NOMO-1 (cell line): ENCODE data around the gene C11orf86.
"Not testable (repeated sequence)": the region's sequence is repeated elsewhere in the genome, so short reads cannot be mapped to it uniquely, and the experiment has no call there.

Experiments
- DNase-seq, 2 experiments: peaks; one replicate each; lab custom pipeline; 2025; ENCODE audit not compliant: unreplicated experiment in 2 of 2; lab: John Stamatoyannopoulos, UW

The C11orf86 gene

GRCh38 chr11:66987924-66988637, 13.0 kb downstream of the C11orf86 start:
- no peak for DNase-seq

DNA sequence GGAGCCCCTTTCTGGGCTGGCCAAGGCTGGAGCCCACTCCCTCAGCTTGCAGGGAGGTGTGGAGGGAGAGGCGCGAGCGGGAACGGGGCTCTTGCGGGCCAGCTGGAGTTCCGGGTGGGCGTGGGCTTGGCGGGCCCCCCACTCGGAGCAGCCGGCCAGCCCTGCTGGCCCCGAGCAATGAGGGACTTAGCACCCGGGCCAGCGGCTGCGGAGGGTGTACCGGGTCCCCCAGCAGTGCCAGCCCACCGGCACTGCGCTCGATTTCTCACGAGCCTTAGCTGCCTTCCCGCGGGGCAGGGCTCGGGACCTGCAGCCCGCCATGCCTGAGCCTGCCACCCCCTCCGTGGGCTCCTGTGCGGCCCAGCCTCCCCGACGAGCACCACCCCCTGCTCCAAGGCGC, 13.6 kb downstream of the C11orf86 start:
- not testable (repeated sequence) for DNase-seq

- DNase-seq: not testable (repeated sequence)
Observed at GRCh38 chr11:66989360-66989759, 14.3 kb downstream of the C11orf86 start.

DNA sequence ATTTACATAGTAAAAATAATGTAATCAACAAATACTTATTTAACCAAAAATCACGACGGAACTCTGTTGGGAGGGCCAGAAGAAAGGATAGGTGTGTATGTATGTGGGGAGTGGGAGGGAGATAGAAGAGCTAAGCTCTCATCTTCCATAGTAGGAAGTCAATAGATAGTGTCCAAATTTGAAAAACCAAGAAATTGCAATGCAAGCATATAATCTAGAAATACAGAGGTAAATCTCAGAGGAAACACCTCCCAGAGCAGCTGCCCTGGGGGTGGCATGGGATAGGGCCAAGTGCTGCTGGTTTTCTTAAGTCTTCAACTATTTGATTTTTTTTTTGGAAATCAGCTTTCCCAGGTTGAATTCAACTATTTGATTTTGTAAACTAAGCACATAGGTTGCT, 16.9 kb downstream of the C11orf86 start:
- no peak for DNase-seq

GRCh38 chr11:66996609-66997273, 21.6 kb downstream of the C11orf86 start:
- DNase-seq: no peak

DNA sequence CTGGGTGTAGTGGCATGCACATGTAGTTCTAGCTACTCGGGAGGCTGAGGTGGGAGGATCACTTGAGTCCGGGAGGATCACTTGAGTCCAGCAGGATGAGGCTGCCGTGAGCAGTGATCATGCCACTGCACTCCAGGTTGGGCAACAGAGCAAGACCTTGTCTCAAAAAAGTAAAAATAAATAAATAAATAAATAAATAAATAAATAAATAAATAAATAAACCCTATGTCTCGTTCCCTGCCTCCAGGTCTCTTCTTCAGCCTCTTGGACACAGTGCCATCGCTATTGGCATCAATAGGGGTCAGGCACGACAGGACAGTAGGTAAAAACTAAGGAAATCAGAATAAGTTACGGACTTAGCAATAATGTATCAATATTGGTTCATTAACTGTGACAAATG, 24.5 kb downstream of the C11orf86 start:
- no peak for DNase-seq

DNA sequence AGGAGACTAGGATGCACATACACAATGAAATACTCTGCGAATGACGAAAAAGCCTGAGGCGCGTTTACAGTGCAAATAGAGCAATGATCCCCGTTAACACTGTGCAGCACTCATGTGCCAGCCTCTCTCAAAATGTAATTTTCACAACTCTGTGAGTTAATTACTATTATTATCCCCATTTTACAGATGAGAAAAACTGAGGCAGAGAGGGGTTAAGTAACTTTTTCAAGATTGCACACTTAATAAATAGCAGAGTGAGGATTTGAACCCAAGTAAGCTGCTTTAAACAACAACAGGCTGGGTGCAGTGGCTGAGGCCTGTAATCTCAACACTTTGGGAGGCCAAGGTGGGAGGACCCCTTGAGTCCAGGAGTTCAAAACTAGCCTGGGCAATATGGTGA, 26.2 kb downstream of the C11orf86 start:
- DNase-seq: no peak

GRCh38 chr11:67002297-67002913, 27.3 kb downstream of the C11orf86 start:
- no peak for DNase-seq

- DNase-seq: no peak
Observed at GRCh38 chr11:67002921-67003411, 27.9 kb downstream of the C11orf86 start.

- not testable (repeated sequence) for DNase-seq
Observed at GRCh38 chr11:67005200-67005599, 30.1 kb downstream of the C11orf86 start.

GRCh38 chr11:67006029-67006884, 31.2 kb downstream of the C11orf86 start:
- DNase-seq: peak; percentile 66 to 70

DNA sequence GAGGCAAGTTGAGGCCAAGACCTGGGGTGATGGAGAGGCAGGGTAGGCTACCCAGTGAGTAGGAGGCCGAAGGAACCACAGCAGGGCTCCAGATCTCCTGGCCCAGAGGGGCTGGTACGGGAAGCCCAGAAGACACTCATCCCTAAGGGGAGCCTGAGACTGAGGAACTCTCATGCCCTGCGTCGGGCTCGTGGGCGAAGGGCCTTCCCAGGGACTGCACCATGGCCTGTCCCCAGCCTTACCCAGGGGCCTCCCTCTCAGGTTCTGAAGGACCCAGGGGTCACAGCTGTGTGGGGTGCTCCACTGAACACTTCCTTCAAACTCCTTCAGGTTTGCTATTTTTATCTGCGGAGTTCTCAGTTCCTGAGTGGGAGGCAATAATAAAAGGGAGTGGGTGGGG, 32.0 kb downstream of the C11orf86 start:
- no peak for DNase-seq

DNA sequence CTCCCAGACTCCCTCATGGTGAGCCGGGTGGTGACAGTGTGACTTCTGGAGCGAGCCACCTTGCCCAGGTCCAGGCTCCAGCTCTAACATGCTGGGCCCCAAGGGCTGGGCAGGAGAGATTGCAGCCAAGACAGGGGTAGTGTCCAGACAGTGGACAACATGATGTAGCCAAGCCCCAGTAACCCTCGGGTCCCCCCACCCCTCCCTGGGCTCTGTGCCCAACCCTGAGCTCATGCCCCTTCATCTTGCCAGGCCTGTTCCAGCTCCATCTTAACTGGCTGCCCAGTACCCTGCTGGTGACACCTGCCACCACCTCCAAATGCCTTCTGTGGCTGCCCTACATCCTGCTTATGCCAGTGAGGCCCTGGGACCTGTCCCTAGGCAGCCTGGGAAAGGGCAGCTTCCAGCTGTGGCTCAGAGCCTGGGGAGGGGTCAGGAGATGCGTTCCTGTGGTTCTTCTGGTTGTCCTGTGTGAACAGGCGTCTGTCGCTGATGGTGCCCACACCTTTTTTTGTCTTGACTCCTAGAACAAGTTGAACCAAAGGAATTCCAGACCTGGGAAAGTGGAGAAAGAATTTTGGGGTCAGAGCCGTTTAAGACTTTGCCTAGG, 35.3 kb downstream of the C11orf86 start:
- no peak for DNase-seq

DNA sequence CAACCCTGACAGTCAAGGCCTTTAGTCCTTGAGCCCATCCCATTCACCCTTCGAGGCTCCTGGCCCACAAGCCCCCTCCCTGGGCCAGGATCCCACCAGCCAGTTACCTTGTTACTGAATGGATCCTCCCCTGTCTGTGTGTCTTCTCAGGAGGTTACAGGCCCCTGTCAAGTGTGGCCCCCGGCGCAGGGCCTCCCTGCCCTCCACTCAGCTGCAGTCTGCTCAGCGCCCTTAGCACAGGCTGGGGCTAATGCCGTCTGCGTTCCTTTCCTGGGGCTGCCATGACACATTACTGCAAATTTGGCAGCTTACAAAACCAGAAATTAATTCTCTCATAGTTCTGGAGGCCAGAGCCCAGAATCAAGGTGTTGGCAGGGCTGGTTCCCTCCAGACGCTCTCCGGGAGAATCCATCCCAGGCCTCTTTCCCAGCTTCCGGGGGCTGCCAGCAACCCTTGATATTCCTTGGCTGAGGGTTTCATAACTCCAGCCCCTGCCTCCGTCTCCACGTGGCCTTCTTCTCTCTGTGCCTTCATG, 38.5 kb downstream of the C11orf86 start:
- DNase-seq: no peak

DNA sequence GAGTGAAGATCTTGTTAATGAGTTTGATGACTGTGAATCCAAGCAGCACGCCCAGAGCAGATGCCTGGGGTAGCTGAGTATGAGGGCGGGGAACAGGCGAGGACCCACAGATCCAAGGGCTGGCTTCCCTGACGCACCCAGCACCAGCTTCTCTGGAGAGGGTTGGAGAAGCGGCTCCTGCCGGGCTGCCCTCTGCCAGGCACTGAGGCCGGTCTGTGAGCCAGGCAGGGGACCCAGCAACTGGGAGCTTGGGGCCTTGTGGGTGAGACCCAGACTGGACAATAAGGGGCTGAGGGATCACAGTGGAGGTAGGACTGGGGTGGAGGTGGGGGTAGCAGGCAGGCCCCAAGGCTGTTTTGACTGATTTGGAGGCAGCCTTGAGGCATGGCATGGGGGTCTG, 39.2 kb downstream of the C11orf86 start:
- DNase-seq: no peak

- DNase-seq: no peak
Observed at GRCh38 chr11:67015048-67015447, 39.9 kb downstream of the C11orf86 start.

GRCh38 chr11:67016550-67016949, 41.4 kb downstream of the C11orf86 start:
- no peak for DNase-seq

DNA sequence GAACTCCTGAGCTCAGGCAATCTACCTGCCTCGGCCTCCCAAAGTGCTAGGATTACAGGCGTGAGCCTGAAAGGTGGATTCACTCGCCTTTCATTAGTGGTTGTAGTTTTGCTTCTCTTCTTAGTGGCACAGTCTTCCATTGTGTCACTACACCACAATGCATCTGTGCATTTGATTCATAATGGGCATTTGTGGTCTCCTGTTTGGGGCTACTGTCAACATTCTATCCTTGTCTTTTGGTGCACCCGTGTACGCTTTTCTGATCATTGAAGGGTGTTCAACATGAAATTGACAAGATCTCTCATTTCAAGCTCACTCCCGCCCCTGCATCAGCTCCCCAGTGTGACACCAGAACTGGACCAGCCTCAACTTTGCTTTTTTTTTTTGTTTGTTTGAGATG, 45.8 kb downstream of the C11orf86 start:
- DNase-seq: no peak

DNA sequence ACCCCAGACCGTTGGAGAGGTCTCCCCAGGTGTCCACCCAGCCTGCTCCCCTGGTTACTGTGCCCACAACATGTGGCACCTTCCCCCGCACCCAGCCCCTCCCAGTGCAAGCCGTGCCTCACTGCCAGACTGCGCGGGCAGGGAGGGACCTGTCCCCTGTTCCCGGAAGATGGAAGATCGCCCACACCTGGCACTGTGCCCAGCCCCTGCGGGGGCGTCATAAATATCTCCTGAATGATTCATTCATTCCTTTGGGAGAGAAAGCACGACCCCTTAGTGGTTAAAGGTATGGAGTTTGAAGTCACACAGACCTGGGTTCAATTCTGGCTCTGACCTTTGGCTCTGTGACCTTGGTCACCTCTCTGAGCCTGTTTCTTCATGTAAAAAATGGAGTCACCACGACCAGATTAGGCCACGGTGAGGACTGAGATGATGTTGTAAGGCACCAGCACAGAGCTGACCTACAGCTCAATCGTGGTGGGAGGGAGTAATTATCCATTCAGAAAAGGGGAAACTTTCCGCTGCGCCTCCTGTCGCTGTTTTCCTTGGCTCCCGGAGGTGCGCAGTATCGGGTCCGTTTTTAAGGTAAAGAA, 47.3 kb downstream of the C11orf86 start:
- DNase-seq: no peak
